Measurements from ENCODE around the gene GABBR2.

GABBR2 gene

GRCh38 chr9:98708933-98709911, at the start of gene GABBR2:
TSS of gene GABBR2 (minus strand) at chr9:98708935. CDS start at chr9:98708737, 198 bp downstream.
- DNase-seq = peak; percentile 18

GRCh38 chr9:98755006-98755618, 46.4 kb upstream of the GABBR2 start:
- no peak for DNase-seq

GRCh38 chr9:98751210-98751609, 42.5 kb upstream of the GABBR2 start:
- DNase-seq = no peak

GRCh38 chr9:98750364-98751060, 41.8 kb upstream of the GABBR2 start:
- DNase-seq = no peak

- DNase-seq = no peak
These were observed 38.7 kb upstream of the GABBR2 start for GRCh38 chr9:98747476-98747875.

- no peak for DNase-seq
These were observed 36.7 kb upstream of the GABBR2 start for GRCh38 chr9:98745470-98745869.

GRCh38 chr9:98743818-98744611, 35.3 kb upstream of the GABBR2 start:
- DNase-seq = no peak

GRCh38 chr9:98743329-98743728, 34.6 kb upstream of the GABBR2 start:
- no peak for DNase-seq

GRCh38 chr9:98742325-98743280, 33.9 kb upstream of the GABBR2 start:
- DNase-seq = no peak

- no peak for DNase-seq
These were observed 31.6 kb upstream of the GABBR2 start for GRCh38 chr9:98740226-98740881.

- no peak for DNase-seq
These were observed 30.0 kb upstream of the GABBR2 start for GRCh38 chr9:98738741-98739140.

- no peak for DNase-seq
These were observed 27.5 kb upstream of the GABBR2 start for GRCh38 chr9:98736226-98736625.

- no peak for DNase-seq
These were observed 24.1 kb upstream of the GABBR2 start for GRCh38 chr9:98732801-98733200.

GRCh38 chr9:98732091-98732490, 23.4 kb upstream of the GABBR2 start:
- no peak for DNase-seq

GRCh38 chr9:98730871-98731270, 22.1 kb upstream of the GABBR2 start:
- no peak for DNase-seq

- DNase-seq = no peak
These were observed 19.8 kb upstream of the GABBR2 start for GRCh38 chr9:98728500-98728899.

GRCh38 chr9:98727428-98727827, 18.7 kb upstream of the GABBR2 start:
- DNase-seq = no peak

GRCh38 chr9:98726735-98727134, 18.0 kb upstream of the GABBR2 start:
- DNase-seq = no peak

GRCh38 chr9:98724810-98725530, 16.2 kb upstream of the GABBR2 start:
- DNase-seq = no peak

GRCh38 chr9:98721643-98722042, 12.9 kb upstream of the GABBR2 start:
- no peak for DNase-seq
